Activated CD8-positive, alpha-beta T cell treated with anti-CD3 and anti-CD28 coated beads for 36 hours (primary cell): ENCODE results near the gene TAAR9. TPM values are rescaled to one million over a fixed set of nuclear protein-coding genes. Genes with fewer than 3 reads are reported as not detected.

Experiments
- ATAC-seq: fragments of 200-7000 bp; cut with Tn5 transposase; one replicate; pipeline ENCODE4 v1.10.0; 2021; ENCODE audit warnings: mild to moderate bottlenecking, moderate library complexity
- CTCF ChIA-PET: fragments of 350-600 bp; sonication (Branson Sonifier 250); formaldehyde crosslinking; loops from one replicate; lab custom pipeline; 2021; ENCODE audit warnings: antibody characterized with exemption; lab: Charles Lee
- POLR2A ChIA-PET: fragments of 350-600 bp; sonication (Branson Sonifier 250); formaldehyde crosslinking; loops from one replicate; lab custom pipeline; 2021; ENCODE audit warnings: antibody characterized with exemption; lab: Charles Lee
- DNase-seq: peaks from one replicate; pipeline ENCODE4 v3.0.0-alpha.2; 2020
- H3K27ac Mint-ChIP-seq: one replicate; pipeline ENCODE4 v1.8.0; 2021; ENCODE audit warnings: mild to moderate bottlenecking, mixed read lengths
- H3K27me3 Mint-ChIP-seq: one replicate; pipeline ENCODE4 v1.8.0; 2021; ENCODE audit warnings: mixed read lengths
- H3K36me3 Mint-ChIP-seq: one replicate; pipeline ENCODE4 v1.8.0; 2021; ENCODE audit warnings: low read depth, mixed read lengths
- H3K4me1 Mint-ChIP-seq: one replicate; pipeline ENCODE4 v1.8.0; 2021; ENCODE audit warnings: low read depth, mixed read lengths
- H3K4me3 Mint-ChIP-seq: one replicate; pipeline ENCODE4 v1.8.0; 2021; ENCODE audit warnings: mild to moderate bottlenecking, moderate library complexity, mixed read lengths
- H3K9me3 Mint-ChIP-seq: one replicate; pipeline ENCODE4 v1.8.0; 2021; ENCODE audit warnings: mixed read lengths
- CTCF ChIP-seq: fragments of 200-600 bp; IDR thresholded peaks from one replicate; pipeline ENCODE4 v1.8.0; 2022; ENCODE audit warnings: antibody characterized with exemption, mild to moderate bottlenecking
- intact Hi-C: fragments of 100-400 bp; cut with micrococcal nuclease; formaldehyde crosslinking; loops from one replicate; pipeline ENCODE4 v1.10.0; 2022
- total RNA-seq, 2 experiments: library from RNA; stranded (reverse); gene quantifications; one replicate each; pipeline ENCODE4 v1.2.3, GENCODE V29; 2021

The TAAR9 gene
- total RNA-seq, 2 experiments from 2014 or later: not detected

- Mint-ChIP-seq H3K4me1 (no peaks in the 10 kb centered on the region), H3K27ac (no peak overlapping the region), H3K9me3 (no peaks in the 10 kb centered on the region), H3K4me3 (no peak overlapping the region), H3K27me3 (peaks cover 19% of the 10 kb centered on the region), H3K36me3 (no peaks in the 10 kb centered on the region)
- CTCF ChIA-PET: no interaction called here
- ATAC-seq: no peak
- POLR2A ChIA-PET: no interaction called here
- DNase-seq: no peak
- no peak for TF ChIP-seq CTCF
- intact Hi-C loops: no loop called here
These were observed 31.1 kb downstream of the TAAR9 start for GRCh38 chr6:132569170-132569569.

DNA sequence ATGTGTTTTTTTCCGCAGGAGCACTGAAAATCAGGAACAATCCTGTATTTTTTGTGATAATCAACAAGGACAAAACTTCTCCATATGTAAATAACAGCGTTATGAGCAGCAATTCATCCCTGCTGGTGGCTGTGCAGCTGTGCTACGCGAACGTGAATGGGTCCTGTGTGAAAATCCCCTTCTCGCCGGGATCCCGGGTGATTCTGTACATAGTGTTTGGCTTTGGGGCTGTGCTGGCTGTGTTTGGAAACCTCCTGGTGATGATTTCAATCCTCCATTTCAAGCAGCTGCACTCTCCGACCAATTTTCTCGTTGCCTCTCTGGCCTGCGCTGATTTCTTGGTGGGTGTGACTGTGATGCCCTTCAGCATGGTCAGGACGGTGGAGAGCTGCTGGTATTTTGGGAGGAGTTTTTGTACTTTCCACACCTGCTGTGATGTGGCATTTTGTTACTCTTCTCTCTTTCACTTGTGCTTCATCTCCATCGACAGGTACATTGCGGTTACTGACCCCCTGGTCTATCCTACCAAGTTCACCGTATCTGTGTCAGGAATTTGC is 32.2 kb downstream of the TAAR9 start, which contains the start of gene TAAR6:
TAAR6 (plus strand) TSS at position 102 of the 557 bp plus-strand sequence; CDS start at position 102, 0 bp downstream.
- Mint-ChIP-seq H3K27ac (no peak within 1 kb of the TSS), H3K9me3 (no peaks in the 10 kb centered on the region), H3K36me3 (no peaks in the 10 kb centered on the region), H3K27me3 (peaks cover 17% of the 10 kb centered on the region), H3K4me1 (no peaks in the 10 kb centered on the region), H3K4me3 (no peak within 1 kb of the TSS)
- ATAC-seq: no peak
- intact Hi-C loops: no loop called here
- DNase-seq: no peak
- TF ChIP-seq CTCF: no peak
- POLR2A ChIA-PET: no interaction called here
- CTCF ChIA-PET: no interaction called here

GRCh38 chr6:132571774-132572173 is 33.7 kb downstream of the TAAR9 start:
- DNase-seq (no peak), ATAC-seq (no peak)
- ChIA-PET POLR2A (no interaction called here), CTCF (no interaction called here)
- Mint-ChIP-seq H3K27me3 (peaks cover 17% of the 10 kb centered on the region), H3K9me3 (no peaks in the 10 kb centered on the region), H3K4me1 (no peaks in the 10 kb centered on the region), H3K36me3 (no peaks in the 10 kb centered on the region), H3K4me3 (no peak overlapping the region), H3K27ac (no peak overlapping the region)
- intact Hi-C loops: no loop called here
- TF ChIP-seq CTCF: no peak

- Mint-ChIP-seq H3K9me3 (no peaks in the 10 kb centered on the region), H3K4me1 (no peaks in the 10 kb centered on the region), H3K4me3 (no peak overlapping the region), H3K27me3 (peaks cover 11% of the 10 kb centered on the region), H3K27ac (no peak overlapping the region), H3K36me3 (no peaks in the 10 kb centered on the region)
- ChIA-PET CTCF (no interaction called here), POLR2A (no interaction called here)
- intact Hi-C loops: no loop called here
- ATAC-seq (no peak), DNase-seq (no peak)
- TF ChIP-seq CTCF: no peak
These were observed 46.6 kb downstream of the TAAR9 start for GRCh38 chr6:132584698-132585097.

GRCh38 chr6:132587424-132587823 is 49.3 kb downstream of the TAAR9 start:
- DNase-seq (no peak), ATAC-seq (no peak)
- H3K4me1 Mint-ChIP-seq: no peaks in the 10 kb centered on the region
- intact Hi-C loops: no loop called here
- TF ChIP-seq CTCF: no peak
- CTCF ChIA-PET: no interaction called here
- no peak overlapping the region for H3K27ac Mint-ChIP-seq
- H3K9me3 Mint-ChIP-seq: no peaks in the 10 kb centered on the region
- POLR2A ChIA-PET: no interaction called here
- no peaks in the 10 kb centered on the region for H3K36me3 Mint-ChIP-seq
- peaks cover 6% of the 10 kb centered on the region for H3K27me3 Mint-ChIP-seq
- no peak overlapping the region for H3K4me3 Mint-ChIP-seq

Other genes with a start within 250 kb of the TAAR9 start
- gene MOXD1, start 136.8 kb upstream of the TAAR9 start, total RNA-seq: not detected
- 10 to 100 TPM; 11.8 to 15.1 TPM for gene STX7, start 25.2 kb upstream of the TAAR9 start, total RNA-seq
- not detected for gene TAAR8, start 14.4 kb downstream of the TAAR9 start, total RNA-seq
- gene TAAR6, start 32.0 kb downstream of the TAAR9 start, total RNA-seq: not detected
- not detected for gene TAAR5, start 51.5 kb downstream of the TAAR9 start, total RNA-seq
- not detected for gene TAAR2, start 86.0 kb downstream of the TAAR9 start, total RNA-seq
- not detected for gene TAAR1, start 120.9 kb downstream of the TAAR9 start, total RNA-seq
- not detected for gene VNN1, start 175.8 kb downstream of the TAAR9 start, total RNA-seq
- gene VNN2, start 219.6 kb downstream of the TAAR9 start, total RNA-seq: 10 to 100 TPM; 10.5 to 11.7 TPM